Smooth muscle cell (in vitro differentiated cells): ENCODE measurements around the gene MDM2. TPM values are rescaled to one million over a fixed set of nuclear protein-coding genes. Genes with fewer than 3 reads are reported as not detected.

ENCODE experiments used
- DNase-seq: peaks from one replicate; lab custom pipeline; 2025; ENCODE audit not compliant: unreplicated experiment; lab: John Stamatoyannopoulos, UW
- H2AFZ ChIP-seq: fragments of 200-600 bp; sonication (generic); 2 replicates; pipeline ENCODE4 v1.6.0; 2016; ENCODE audit warnings: antibody characterized with exemption, low read depth, mild to moderate bottlenecking
- H3F3A ChIP-seq: fragments of 200-600 bp; sonication (generic); 2 replicates; pipeline ENCODE4 v1.6.0; 2017; ENCODE audit warnings: antibody characterized with exemption, low read depth
- H3K27ac ChIP-seq: fragments of 200-600 bp; sonication (generic); 2 replicates; pipeline ENCODE4 v1.5.1; 2016; ENCODE audit warnings: low read depth, mild to moderate bottlenecking
- H3K27me3 ChIP-seq: fragments of 200-600 bp; sonication (generic); 2 replicates; pipeline ENCODE4 v1.6.1; 2016; ENCODE audit warnings: low read depth, mild to moderate bottlenecking
- H3K36me3 ChIP-seq: fragments of 200-600 bp; sonication (generic); 2 replicates; pipeline ENCODE4 v1.5.1; 2016; ENCODE audit warnings: low read depth
- H3K4me1 ChIP-seq: fragments of 200-600 bp; sonication (generic); 2 replicates; pipeline ENCODE4 v1.5.1; 2016; ENCODE audit warnings: low read depth
- H3K4me2 ChIP-seq: fragments of 200-600 bp; sonication (generic); 2 replicates; pipeline ENCODE4 v1.6.0; 2016; ENCODE audit warnings: mild to moderate bottlenecking
- H3K4me3 ChIP-seq: fragments of 200-600 bp; sonication (generic); 2 replicates; pipeline ENCODE4 v1.5.1; 2016; ENCODE audit warnings: mild to moderate bottlenecking
- H3K79me2 ChIP-seq: fragments of 200-600 bp; sonication (generic); 2 replicates; pipeline ENCODE4 v1.6.0; 2016; ENCODE audit warnings: low read depth, mild to moderate bottlenecking
- H3K9ac ChIP-seq: fragments of 200-600 bp; sonication (generic); 2 replicates; pipeline ENCODE4 v1.6.0; 2016; ENCODE audit warnings: low read depth
- H3K9me3 ChIP-seq: fragments of 200-600 bp; sonication (generic); replicated peaks from 2 replicates; pipeline ENCODE4 v1.5.1; 2016; ENCODE audit warnings: low read depth
- H4K20me1 ChIP-seq: fragments of 200-600 bp; sonication (generic); 2 replicates; pipeline ENCODE4 v1.6.0; 2016; ENCODE audit warnings: low read depth
- CTCF ChIP-seq: fragments of 200-600 bp; sonication (generic); IDR thresholded peaks from 2 replicates; pipeline ENCODE4 v1.5.1; 2017; ENCODE audit warnings: borderline replicate concordance, mild to moderate bottlenecking, antibody characterized with exemption; ENCODE audit not compliant: insufficient read depth, poor library complexity, severe bottlenecking
- WGBS: methylation state at CpG from one replicate; pipeline ENCODE4 v1.1.7; 2016; ENCODE audit warnings: low lambda C conversion rate; 5-methylcytosine and 5-hydroxymethylcytosine counted together
- polyA plus RNA-seq: library from polyadenylated mRNA; unstranded; fragments of >200 nt; fragmentation: Nextera tagmentation; extraction: Ambion mirVana; gene quantifications from 2 replicates; pipeline ENCODE4 v1.2.1, GENCODE V29; 2016
- total RNA-seq: library from RNA; depleted of rRNA; stranded (reverse); fragments of >200 nt; gene quantifications from 2 replicates; pipeline ENCODE4 v1.2.3, GENCODE V29; 2014

The MDM2 gene
- total and polyA plus RNA-seq, 2 experiments from 2014 or later, result 43.4 to 189 TPM

- H3K9ac ChIP-seq, result no peak overlapping the region
- H3K36me3 ChIP-seq, result no peaks in the 10 kb centered on the region
- no peak overlapping the region for H3K27ac ChIP-seq
- H3K9me3 ChIP-seq, result no peaks in the 10 kb centered on the region
- DNase-seq, result no peak
- no peak overlapping the region for H3K4me3 ChIP-seq
- WGBS, result 98% methylated on average over 4 of the region's 4 CpGs
- H3F3A ChIP-seq, result no peaks in the 10 kb centered on the region
- no peaks in the 10 kb centered on the region for H3K4me1 ChIP-seq
- H2AFZ ChIP-seq, result no peak overlapping the region
- no peak overlapping the region for H3K4me2 ChIP-seq
- H4K20me1 ChIP-seq, result no peaks in the 10 kb centered on the region
- no peak for TF ChIP-seq CTCF
- no peaks in the 10 kb centered on the region for H3K27me3 ChIP-seq
- H3K79me2 ChIP-seq, result no peaks in the 10 kb centered on the region
Observed at GRCh38 chr12:68878846-68879245, 70.9 kb downstream of the MDM2 start.

GRCh38 chr12:68880660-68881325 is 72.8 kb downstream of the MDM2 start:
- no peak overlapping the region for H3K4me2 ChIP-seq
- H3K27me3 ChIP-seq, result no peaks in the 10 kb centered on the region
- 90% methylated on average over 5 of the region's 5 CpGs for WGBS
- DNase-seq, result no peak
- TF ChIP-seq CTCF, result no peak
- H3K27ac ChIP-seq, result no peak overlapping the region
- no peak overlapping the region for H3K4me3 ChIP-seq
- H3K79me2 ChIP-seq, result no peaks in the 10 kb centered on the region
- no peaks in the 10 kb centered on the region for H3K36me3 ChIP-seq
- H4K20me1 ChIP-seq, result no peaks in the 10 kb centered on the region
- no peak overlapping the region for H2AFZ ChIP-seq
- H3F3A ChIP-seq, result no peaks in the 10 kb centered on the region
- H3K9me3 ChIP-seq, result no peaks in the 10 kb centered on the region
- no peaks in the 10 kb centered on the region for H3K4me1 ChIP-seq
- no peak overlapping the region for H3K9ac ChIP-seq

GRCh38 chr12:68882251-68882964 is 74.4 kb downstream of the MDM2 start:
- Histone ChIP-seq H2AFZ (no peak overlapping the region), H3K27me3 (no peaks in the 10 kb centered on the region), H3K4me3 (no peak overlapping the region), H3K9ac (no peak overlapping the region), H3K79me2 (no peaks in the 10 kb centered on the region), H3K9me3 (no peaks in the 10 kb centered on the region), H3K27ac (no peak overlapping the region), H3K4me1 (no peaks in the 10 kb centered on the region), H3F3A (no peaks in the 10 kb centered on the region), H4K20me1 (no peaks in the 10 kb centered on the region), H3K36me3 (no peaks in the 10 kb centered on the region), H3K4me2 (no peak overlapping the region)
- no peak for DNase-seq
- TF ChIP-seq CTCF, result no peak
- WGBS, result 92% methylated on average over 4 of the region's 4 CpGs
